Limb (tissue), 2 donors: ENCODE measurements around the gene KRT71.
A peak's percentile ranks its signal among the peaks of the same experiment; 100 is the strongest.
"Not testable (repeated sequence)": the region's sequence is repeated elsewhere in the genome, so short reads cannot be mapped to it uniquely, and the experiment has no call there.

Experiments
- DNase-seq, 2 donors: peaks; one replicate each; pipeline ENCODE4 v3.0.0-alpha.2; 2016; ENCODE audit errors: extremely low spot score in 2 of 2

Gene KRT71

GRCh38 chr12:52521568-52522266 is 31.2 kb downstream of the KRT71 start:
- DNase-seq = no peak

GRCh38 chr12:52521175-52521567 is 31.8 kb downstream of the KRT71 start:
- DNase-seq = peak in 1 of 2 donors; percentile 34

GRCh38 chr12:52519826-52520662 is 32.9 kb downstream of the KRT71 start, which contains the start of gene KRT5:
TSS of gene KRT5 (minus strand) at chr12:52520394. CDS start at chr12:52520296, 98 bp downstream.
- peak in 1 of 2 donors; percentile 32 for DNase-seq

- DNase-seq = peak in 1 of 2 donors; percentile 16
Measured at GRCh38 chr12:52519387-52519703, 33.6 kb downstream of the KRT71 start.

GRCh38 chr12:52518574-52519386 is 34.2 kb downstream of the KRT71 start:
- peak in 1 of 2 donors; percentile 8 for DNase-seq

GRCh38 chr12:52517888-52518287 is 35.1 kb downstream of the KRT71 start:
- DNase-seq = no peak

GRCh38 chr12:52517005-52517835 is 35.7 kb downstream of the KRT71 start:
- DNase-seq = peak in 1 of 2 donors; percentile 1

- DNase-seq = peak in 1 of 2 donors; percentile 11
Measured at GRCh38 chr12:52515927-52516831, 36.8 kb downstream of the KRT71 start.

GRCh38 chr12:52515319-52515646 is 37.7 kb downstream of the KRT71 start:
- no peak for DNase-seq

- DNase-seq = no peak
Measured at GRCh38 chr12:52514471-52515318, 38.2 kb downstream of the KRT71 start.

- no peak for DNase-seq
Measured at GRCh38 chr12:52513736-52514135, 39.2 kb downstream of the KRT71 start.

GRCh38 chr12:52508211-52508610 is 44.7 kb downstream of the KRT71 start:
- DNase-seq = no peak

- DNase-seq = no peak
Measured at GRCh38 chr12:52506858-52507715, 45.9 kb downstream of the KRT71 start.

GRCh38 chr12:52502877-52503276 is 50.1 kb downstream of the KRT71 start:
- DNase-seq = no peak

- no peak for DNase-seq
Measured at GRCh38 chr12:52501490-52501889, 51.5 kb downstream of the KRT71 start.

GRCh38 chr12:52500574-52500973 is 52.4 kb downstream of the KRT71 start:
- not testable (repeated sequence) for DNase-seq

- no peak for DNase-seq
Measured at GRCh38 chr12:52499806-52500560, 53.0 kb downstream of the KRT71 start.
